EH (cell line): Measurements from ENCODE around the gene DNAH11.
"Not testable (repeated sequence)": the region's sequence is repeated elsewhere in the genome, so short reads cannot be mapped to it uniquely, and the experiment has no call there.

Experiments
- DNase-seq: peaks from one replicate; pipeline ENCODE4 v3.0.0-alpha.2; 2015; ENCODE audit warnings: low read depth

DNAH11 gene

DNA sequence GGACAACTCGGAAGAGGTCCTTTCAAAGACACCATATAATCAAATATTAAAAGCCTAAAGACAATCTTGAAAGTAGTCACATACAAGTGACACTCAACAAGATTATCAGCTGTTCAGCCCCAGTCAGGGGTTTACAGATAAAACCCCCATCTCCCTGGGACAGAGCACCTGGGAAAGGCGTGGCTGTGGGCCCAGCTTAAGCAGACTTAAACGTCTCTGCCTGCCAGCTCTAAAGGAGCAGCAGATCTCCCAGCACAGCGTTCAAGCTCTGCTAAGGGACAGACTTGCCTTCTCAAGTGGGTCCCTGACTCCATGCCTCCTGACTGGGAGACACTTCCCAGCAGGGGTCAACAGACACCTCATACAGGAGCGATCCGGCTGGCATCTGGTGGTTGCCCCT is 384.9 kb downstream of the DNAH11 start:
- no peak for DNase-seq

GRCh38 chr7:21933293-21933692 is 390.5 kb downstream of the DNAH11 start:
- not testable (repeated sequence) for DNase-seq

GRCh38 chr7:21934808-21935207 is 392.0 kb downstream of the DNAH11 start:
- DNase-seq = no peak

DNA sequence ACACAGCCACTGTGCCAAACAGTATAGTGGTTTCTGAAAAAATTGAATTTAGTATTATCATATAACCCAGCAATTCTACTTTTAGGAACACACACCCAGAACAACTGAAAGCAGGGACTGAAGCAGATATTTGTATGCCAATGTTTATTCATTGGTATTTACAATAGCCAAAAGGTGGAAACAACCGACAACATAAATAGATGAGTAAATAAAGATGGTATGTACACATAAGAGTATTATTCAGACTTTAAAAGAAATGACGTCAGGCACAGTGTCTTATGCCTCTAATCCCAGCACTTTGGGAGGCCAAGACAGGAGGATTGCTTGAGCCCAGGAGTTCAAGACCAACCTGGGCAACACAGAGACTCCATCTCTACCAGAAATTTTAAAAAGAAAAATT is 395.6 kb downstream of the DNAH11 start:
- DNase-seq = no peak

GRCh38 chr7:21939136-21939857 is 396.5 kb downstream of the DNAH11 start:
- peak; percentile 48 for DNase-seq

DNA sequence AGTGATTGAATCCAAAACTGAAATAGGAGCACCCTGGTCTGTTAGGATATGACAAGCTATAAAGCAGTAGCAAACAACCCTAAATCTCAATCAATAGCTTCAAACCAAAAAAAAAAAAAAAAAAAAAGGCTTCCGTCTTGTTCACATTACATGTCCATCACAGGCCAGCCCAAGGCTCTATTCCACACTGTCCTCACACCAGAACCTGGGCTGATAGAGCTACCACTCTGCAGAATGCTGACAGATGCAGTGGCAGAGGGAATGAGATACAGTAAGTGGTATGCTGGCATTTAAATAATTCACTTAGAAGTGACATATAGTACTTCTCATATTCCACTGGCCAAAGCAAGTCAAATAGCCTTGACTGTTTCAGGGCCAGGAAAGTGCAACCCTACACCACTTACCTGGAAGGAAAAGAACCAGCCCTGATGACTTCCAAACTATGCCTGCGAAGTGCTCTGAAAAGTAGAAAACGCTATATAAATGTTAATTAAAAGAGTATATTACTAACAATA is 397.1 kb downstream of the DNAH11 start:
- no peak for DNase-seq

DNA sequence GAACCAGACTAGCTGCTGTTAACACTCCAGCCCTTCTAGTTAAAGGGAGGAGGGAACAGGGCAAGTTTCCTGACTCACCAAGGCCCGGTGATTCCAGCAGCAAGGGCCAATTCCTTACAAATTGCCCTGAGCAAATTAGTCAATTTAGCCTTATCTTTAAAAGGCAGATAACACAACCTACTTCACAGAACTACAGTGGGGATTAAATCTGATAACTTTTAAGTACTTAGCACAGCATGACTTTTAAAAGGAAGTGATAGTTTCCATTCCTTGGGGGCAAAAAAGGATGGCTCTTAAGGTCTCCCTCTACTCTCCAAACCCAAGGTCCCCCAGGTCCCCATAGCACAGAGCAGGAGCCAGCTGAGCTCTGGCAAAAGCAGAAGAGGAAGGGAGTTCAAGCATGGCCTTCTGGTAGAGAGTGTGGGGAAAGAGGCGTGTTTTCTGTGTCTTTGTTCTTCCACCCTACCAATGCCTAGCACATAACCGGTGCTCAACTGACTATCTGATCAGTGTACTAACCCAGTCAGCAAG is 398.8 kb downstream of the DNAH11 start:
- DNase-seq = peak; percentile 66

DNA sequence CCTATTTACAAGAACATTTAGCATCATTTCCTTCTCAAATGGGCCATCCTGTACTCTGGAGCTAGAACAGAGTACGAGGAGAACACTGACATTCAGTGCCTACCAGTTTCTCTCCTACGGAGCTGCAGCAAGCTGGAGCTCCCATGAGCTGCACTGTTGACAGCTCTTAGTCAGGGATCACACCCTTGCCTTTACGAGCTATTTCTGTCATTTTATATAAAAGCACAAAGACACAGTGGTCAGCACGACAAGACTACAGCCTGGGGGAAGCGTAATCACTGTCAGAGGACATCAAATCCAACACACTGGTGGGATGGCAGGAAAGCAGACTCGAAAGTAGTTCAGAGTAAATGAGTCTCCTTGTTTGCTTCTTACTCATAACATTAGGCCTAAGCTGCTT is 400.1 kb downstream of the DNAH11 start:
- DNase-seq = peak; percentile 43

DNA sequence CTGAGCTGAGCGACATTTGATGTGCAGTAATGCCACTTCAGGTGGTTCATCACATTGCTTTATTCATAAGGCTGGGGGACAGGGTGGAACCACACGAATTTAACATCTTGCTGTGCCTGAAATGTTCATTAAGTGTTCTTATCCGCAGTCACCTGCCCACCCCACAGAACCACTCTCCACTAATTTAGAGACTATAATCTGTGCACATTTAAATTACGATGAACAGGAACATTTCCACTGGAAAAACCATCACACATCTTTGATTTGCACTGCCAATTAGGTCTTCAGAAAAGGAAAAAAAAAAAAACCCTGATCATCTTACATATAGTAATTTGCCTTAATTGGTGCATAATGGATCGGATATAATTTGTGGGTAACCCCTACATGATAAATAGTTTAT is 400.6 kb downstream of the DNAH11 start:
- DNase-seq = no peak

DNA sequence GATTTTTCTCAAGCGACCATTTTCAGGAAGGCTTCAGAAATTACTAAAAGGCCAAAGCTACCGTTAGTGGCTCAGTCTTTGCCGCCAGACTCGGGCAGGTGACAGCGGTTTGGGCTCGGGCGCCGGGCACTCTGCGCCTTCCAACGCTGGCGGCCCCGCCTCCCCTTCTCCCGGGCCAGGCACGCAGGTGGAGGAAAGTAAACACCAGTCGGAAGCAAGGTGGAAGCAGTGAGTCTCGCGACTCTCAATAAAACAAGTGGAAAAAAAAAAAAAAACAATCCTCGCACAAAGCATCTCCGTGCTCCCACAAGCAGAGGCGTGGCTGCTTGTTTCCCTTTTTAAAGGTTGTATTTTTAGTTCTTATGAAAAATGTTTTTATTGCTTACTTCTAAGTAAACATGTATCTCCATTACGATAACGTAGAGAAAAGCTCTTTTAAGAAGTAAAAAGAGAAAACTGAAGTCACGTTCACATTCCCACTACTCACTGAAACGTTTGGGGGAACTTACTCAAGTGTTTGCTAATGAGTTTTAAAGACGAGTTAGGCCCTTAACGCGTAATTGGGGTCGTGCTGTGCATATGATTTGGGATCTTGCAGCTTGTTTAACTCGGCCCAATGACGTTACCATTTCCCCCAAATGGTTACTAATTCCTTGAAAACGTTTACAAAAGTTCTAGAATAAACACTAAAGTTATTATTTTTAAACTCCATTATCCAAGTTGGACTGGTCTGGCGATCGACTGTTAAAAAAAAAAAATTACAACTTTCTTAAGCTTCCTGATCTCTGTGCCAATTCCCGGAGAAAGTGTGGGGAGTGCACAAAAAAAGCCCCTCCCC is 402.0 kb downstream of the DNAH11 start:
- no peak for DNase-seq

DNA sequence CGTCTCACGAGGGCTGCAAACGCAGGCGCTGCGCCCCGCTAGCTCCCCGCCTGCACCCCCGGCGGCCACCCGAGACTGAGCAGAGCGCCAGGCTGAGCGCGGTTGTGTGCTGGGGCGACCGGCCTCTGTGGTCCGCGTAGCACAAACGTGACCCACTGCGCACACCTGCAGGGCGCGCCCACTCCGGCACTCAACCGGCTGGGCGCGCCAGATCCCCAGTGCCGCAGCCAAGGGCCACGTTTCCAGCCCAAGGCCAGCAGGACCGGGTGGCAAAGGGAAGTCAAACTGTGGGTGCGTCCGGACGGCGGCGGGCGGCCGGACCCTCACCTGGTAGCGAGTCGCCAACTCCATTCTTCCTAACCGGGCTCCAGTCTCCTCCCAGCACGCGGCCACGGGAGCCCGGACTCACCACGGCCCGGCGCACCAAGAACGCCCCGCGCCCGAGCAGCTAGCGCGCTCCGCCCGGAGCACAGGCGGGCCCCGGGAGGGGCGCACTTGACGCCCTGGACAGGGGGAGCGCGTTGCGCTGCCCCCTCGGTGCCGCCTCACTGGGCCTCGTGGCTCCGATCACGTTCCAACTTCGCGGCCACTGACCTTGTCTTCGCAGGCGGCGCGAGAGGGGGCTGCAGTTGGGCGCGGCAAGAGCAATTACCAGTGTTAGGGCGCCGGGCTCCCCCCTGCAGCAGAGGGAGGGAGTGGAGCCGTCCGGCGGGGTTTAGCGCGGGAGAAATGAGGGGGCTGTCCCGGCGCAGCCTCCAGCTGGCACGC is 402.8 kb downstream of the DNAH11 start, which contains the start of gene CDCA7L:
CDCA7L (minus strand) TSS at position 446 of the 768 bp plus-strand sequence; CDS start at position 351, 95 bp downstream.
- peak; percentile 76 for DNase-seq

GRCh38 chr7:21946222-21946709 is 403.4 kb downstream of the DNAH11 start:
- peak; percentile 24 for DNase-seq

- DNase-seq = no peak
Measured at GRCh38 chr7:21947056-21947455, 404.2 kb downstream of the DNAH11 start.

- no peak for DNase-seq
Measured at GRCh38 chr7:21947946-21948345, 405.1 kb downstream of the DNAH11 start.

DNA sequence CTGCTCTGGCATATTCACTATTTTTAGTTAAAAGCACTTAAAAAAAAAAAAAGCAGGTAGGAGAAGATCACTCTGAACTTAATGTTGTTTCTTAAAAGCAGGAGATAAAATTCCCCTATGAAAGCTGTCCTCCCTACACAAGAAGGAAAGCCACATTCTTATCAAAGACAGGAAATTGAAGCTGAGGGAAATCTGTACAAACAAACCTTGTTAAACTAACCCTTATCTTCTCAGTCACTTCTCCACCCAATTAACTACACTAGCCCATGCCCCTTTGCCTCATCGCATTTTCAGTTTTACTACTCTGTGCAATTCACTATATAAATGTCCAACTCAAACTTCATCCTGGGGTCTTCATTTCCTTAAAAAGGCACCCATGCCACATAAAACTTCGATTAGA is 405.5 kb downstream of the DNAH11 start:
- no peak for DNase-seq

DNA sequence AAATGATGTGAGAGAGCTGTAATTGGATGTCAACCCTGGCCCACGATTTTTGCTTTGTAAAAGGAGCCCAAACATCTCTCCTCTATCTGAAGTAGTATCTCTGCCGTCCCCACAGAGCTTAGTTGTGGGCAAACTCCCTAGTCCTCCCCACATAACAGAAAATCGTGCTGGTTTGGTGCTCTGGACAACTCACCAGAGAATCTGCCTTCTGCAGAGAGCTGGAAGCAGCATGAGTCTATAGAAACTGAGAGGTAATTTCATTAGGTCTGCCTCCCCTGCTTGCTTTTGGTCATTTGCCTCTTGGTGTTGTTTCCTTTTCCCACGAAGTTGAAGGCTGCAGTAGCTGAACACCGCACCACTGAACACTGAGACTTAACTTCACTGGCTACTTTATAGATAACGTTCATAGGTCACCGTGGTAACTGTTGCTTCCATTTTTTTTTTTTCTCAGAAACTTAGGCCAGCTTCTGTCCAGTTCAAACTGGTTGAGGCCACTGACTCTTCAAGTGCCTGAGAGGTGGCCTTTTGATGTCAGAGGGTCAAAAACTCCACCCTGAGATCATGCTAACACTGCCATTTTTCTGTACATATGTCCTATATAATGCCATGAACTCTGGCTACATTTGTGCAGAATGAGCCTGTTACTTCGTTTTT is 406.2 kb downstream of the DNAH11 start:
- DNase-seq = no peak
